Brain microvascular endothelial cell (primary cell): ENCODE data around the gene USP10.

Experiments used
- DNase-seq: peaks from one replicate; pipeline ENCODE4 v3.0.0-alpha.2; 2020
- H3K27ac ChIP-seq: fragments of 250-450 bp; sonication (Bioruptor Pico); 2 replicates; pipeline ENCODE4 v1.5.1; 2020; ENCODE audit warnings: mild to moderate bottlenecking, moderate library complexity
- H3K27me3 ChIP-seq: fragments of 250-450 bp; sonication (Bioruptor Pico); replicated peaks from 2 replicates; pipeline ENCODE4 v1.5.1; 2020; ENCODE audit warnings: mild to moderate bottlenecking
- H3K36me3 ChIP-seq: fragments of 250-450 bp; sonication (Bioruptor Pico); replicated peaks from 2 replicates; pipeline ENCODE4 v1.5.1; 2020; ENCODE audit warnings: mild to moderate bottlenecking
- H3K4me3 ChIP-seq: 2 replicates; pipeline ENCODE4 v1.5.1; 2011; ENCODE audit warnings: low read depth, mild to moderate bottlenecking, control low read depth, low read length, moderate library complexity
- CTCF ChIP-seq: IDR thresholded peaks from 2 replicates; pipeline ENCODE4 v1.5.1; 2011; ENCODE audit warnings: low read depth, mild to moderate bottlenecking, moderate library complexity, low read length, control low read depth, inconsistent platforms; ENCODE audit errors: missing control alignments
- in situ Hi-C: cut with HindIII; loops from 2 replicates; pipeline ENCODE4 v1.10.0; 2017; ENCODE audit warnings: low sequenced_read_pairs, low pct_ligation_motif_present

The USP10 gene

GRCh38 chr16:84790301-84790700, 90.5 kb downstream of the USP10 start:
- TF ChIP-seq CTCF: no peak
- no peak overlapping the region for H3K27ac ChIP-seq
- no peak for DNase-seq
- in situ Hi-C loops: no loop called here
- H3K36me3 ChIP-seq: no peaks in the 10 kb centered on the region
- H3K27me3 ChIP-seq: no peaks in the 10 kb centered on the region
- no peak overlapping the region for H3K4me3 ChIP-seq

GRCh38 chr16:84791088-84791487, 91.3 kb downstream of the USP10 start:
- in situ Hi-C loops: no loop called here
- no peak for TF ChIP-seq CTCF
- H3K27ac ChIP-seq: no peak overlapping the region
- DNase-seq: no peak
- no peaks in the 10 kb centered on the region for H3K27me3 ChIP-seq
- no peak overlapping the region for H3K4me3 ChIP-seq
- H3K36me3 ChIP-seq: no peaks in the 10 kb centered on the region

GRCh38 chr16:84791501-84791900, 91.7 kb downstream of the USP10 start:
- TF ChIP-seq CTCF: no peak
- Histone ChIP-seq H3K27me3 (no peaks in the 10 kb centered on the region), H3K27ac (no peak overlapping the region), H3K36me3 (no peaks in the 10 kb centered on the region), H3K4me3 (no peak overlapping the region)
- in situ Hi-C loops: no loop called here
- DNase-seq: no peak

DNA sequence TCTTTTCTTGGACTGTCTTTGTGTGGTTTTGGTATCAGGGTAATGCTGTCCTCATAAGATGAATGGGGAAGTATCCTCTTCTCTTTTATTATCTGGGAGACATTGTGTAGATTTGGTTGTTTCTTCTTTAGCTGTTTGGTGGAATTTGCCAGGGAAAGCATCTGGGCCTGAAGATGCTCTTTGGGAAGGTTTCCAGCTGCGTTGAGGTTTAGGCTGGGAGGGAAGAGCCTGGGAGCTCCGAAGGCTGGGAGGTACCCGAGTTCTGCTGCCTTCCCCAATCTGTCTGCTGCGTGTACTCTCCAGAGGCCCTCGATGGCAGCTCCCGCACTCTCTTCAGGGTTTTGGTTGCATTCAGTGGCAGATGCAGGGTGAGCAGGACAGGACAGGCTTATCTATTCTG, 94.4 kb downstream of the USP10 start:
- TF ChIP-seq CTCF: no peak
- no peak for DNase-seq
- Histone ChIP-seq H3K36me3 (no peaks in the 10 kb centered on the region), H3K27ac (no peak overlapping the region), H3K4me3 (no peak overlapping the region), H3K27me3 (no peaks in the 10 kb centered on the region)
- in situ Hi-C loops: no loop called here

DNA sequence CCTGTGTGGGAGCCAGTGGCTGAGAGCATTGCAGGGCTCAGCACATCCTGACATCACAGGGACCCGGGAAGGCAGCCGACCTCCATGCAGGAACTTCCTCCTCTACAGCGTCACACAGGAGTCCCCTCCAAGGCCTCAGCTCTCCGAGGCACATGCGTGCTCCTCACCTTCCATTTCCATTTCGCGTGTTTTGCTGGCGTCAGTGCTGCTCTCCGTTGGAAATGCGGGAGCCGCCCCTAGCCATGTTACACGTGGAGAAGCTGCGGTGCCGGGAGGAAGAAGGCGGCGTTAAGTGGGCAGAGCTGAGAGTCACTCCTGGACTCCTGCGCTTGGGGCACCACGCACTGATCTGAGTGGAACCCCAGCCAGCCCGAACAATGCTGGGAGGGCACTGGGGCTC, 94.8 kb downstream of the USP10 start:
- no peak for DNase-seq
- TF ChIP-seq CTCF: no peak
- in situ Hi-C loops: no loop called here
- no peak overlapping the region for H3K4me3 ChIP-seq
- no peaks in the 10 kb centered on the region for H3K36me3 ChIP-seq
- no peaks in the 10 kb centered on the region for H3K27me3 ChIP-seq
- peak overlapping the region; percentile 86 for H3K27ac ChIP-seq

DNA sequence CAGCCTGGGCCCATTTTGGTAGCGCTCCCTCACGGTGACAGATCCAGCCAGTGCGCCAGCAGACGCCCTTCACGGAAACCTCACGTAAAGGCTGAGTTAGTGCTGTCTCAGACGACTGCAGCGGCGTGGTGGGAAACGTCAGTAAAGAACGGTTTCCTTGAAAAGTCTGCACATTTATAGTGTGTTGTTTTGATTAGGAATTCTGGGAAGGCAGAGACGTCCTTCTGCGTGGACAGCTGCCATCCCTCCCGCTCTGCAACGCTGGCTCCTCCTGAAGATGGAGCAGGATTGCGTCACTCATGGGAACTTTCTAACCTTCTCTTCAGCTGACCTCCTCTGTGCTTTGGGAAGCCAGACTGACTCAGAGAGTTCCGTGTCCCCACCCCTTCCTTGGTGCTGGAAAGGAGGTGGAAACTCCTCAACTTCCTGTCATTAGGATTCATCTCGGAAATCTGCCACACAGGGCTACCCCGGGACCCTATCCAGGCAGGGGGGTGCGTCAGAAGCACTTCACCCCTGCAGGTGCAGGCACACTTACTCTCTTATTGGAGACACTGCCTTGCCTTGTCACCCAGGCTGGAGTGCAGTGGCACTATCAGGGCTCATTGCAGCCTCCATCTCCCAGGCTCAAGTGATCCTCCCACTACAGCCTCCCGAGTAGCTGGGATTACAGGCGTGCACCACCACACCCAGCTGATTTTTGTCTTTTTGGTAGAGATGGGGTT, 95.7 kb downstream of the USP10 start:
- Histone ChIP-seq H3K27me3 (no peaks in the 10 kb centered on the region), H3K27ac (peak overlapping the region; percentile 86), H3K36me3 (no peaks in the 10 kb centered on the region), H3K4me3 (no peak overlapping the region)
- TF ChIP-seq CTCF: no peak
- in situ Hi-C loops: no loop called here
- DNase-seq: peak; percentile 96
